Right renal pelvis (tissue), 4 donors: ENCODE data around the gene MYL7. TPM values are rescaled to one million over a fixed set of nuclear protein-coding genes. Genes with fewer than 3 reads are reported as not detected.
"Not testable (repeated sequence)": the region's sequence is repeated elsewhere in the genome, so short reads cannot be mapped to it uniquely, and the experiment has no call there.

Source experiments
- DNase-seq, 4 donors: peaks; one replicate each; pipeline ENCODE4 v3.0.0-alpha.2; 2013; ENCODE audit warnings: low read depth in 4 of 4, low spot score in 3 of 4, missing footprints in 1 of 4
- polyA plus RNA-seq, 4 donors: library from polyadenylated mRNA; unstranded; fragments of 120-200 nt; gene quantifications; one replicate each; pipeline ENCODE4 v1.2.1, GENCODE V29; 2013; ENCODE audit not compliant: insufficient read length in 4 of 4

Gene MYL7
- polyA plus RNA-seq, 4 donors: 0.37 to 0.99 (median 0.56) TPM

- DNase-seq: no peak
These were observed 31.8 kb upstream of the MYL7 start for GRCh38 chr7:44172803-44173424.

GRCh38 chr7:44172352-44172751, 31.2 kb upstream of the MYL7 start:
- no peak for DNase-seq

- not testable (repeated sequence) for DNase-seq
These were observed 30.8 kb upstream of the MYL7 start for GRCh38 chr7:44171901-44172300.

GRCh38 chr7:44167920-44168319, 26.8 kb upstream of the MYL7 start:
- no peak for DNase-seq

GRCh38 chr7:44163591-44163990, 22.5 kb upstream of the MYL7 start:
- no peak for DNase-seq

GRCh38 chr7:44162785-44163395, 21.8 kb upstream of the MYL7 start:
- DNase-seq: no peak

GRCh38 chr7:44162179-44162578, 21.0 kb upstream of the MYL7 start:
- no peak for DNase-seq

GRCh38 chr7:44161371-44161770, 20.2 kb upstream of the MYL7 start:
- no peak for DNase-seq

GRCh38 chr7:44159824-44160630, 18.9 kb upstream of the MYL7 start:
- no peak for DNase-seq

GRCh38 chr7:44158873-44159631, 17.9 kb upstream of the MYL7 start:
- no peak for DNase-seq

GRCh38 chr7:44158096-44158872, 17.2 kb upstream of the MYL7 start:
- no peak for DNase-seq

- no peak for DNase-seq
These were observed 16.3 kb upstream of the MYL7 start for GRCh38 chr7:44157116-44158080.

GRCh38 chr7:44156453-44157010, 15.4 kb upstream of the MYL7 start:
- DNase-seq: no peak

GRCh38 chr7:44155191-44156185, 14.4 kb upstream of the MYL7 start:
- no peak for DNase-seq

- DNase-seq: no peak
These were observed 13.6 kb upstream of the MYL7 start for GRCh38 chr7:44154703-44155102.

GRCh38 chr7:44153948-44154335, 12.8 kb upstream of the MYL7 start:
- DNase-seq: no peak
